Measurements from ENCODE around the gene INPP5D. TPM values are rescaled to one million over a fixed set of nuclear protein-coding genes. Genes with fewer than 3 reads are reported as not detected.

Gene INPP5D
- total and polyA plus RNA-seq, 2 donors = 26.6 to 42.0 TPM

- Histone ChIP-seq H3K4me3 (ENCODE audit: low read length in 2 of 2) (no peak overlapping the region), H3K9me3 (ENCODE audit: control insufficient read depth in 2 of 2, insufficient read depth in 1 of 2, low read length in 1 of 2) (no peaks in the 10 kb centered on the region), H3K27ac (ENCODE audit: low read depth in 1 of 2, low read length in 1 of 2) (no peak overlapping the region), H3K36me3 (ENCODE audit: control insufficient read depth in 2 of 2, insufficient read depth in 2 of 2, low read length in 1 of 2) (no peaks in the 10 kb centered on the region), H3K27me3 (ENCODE audit: control insufficient read depth in 2 of 2, insufficient read depth in 1 of 2, low read length in 1 of 2) (no peaks in the 10 kb centered on the region), H3K4me1 (ENCODE audit: control insufficient read depth in 2 of 2, insufficient read depth in 2 of 2, low read length in 2 of 2) (no peaks in the 10 kb centered on the region)
- WGBS = 96% methylated on average over 4 of the region's 4 CpGs
- DNase-seq (ENCODE audit: low read depth in 6 of 9, low spot score in 9 of 9) = no peak
Measured at GRCh38 chr2:233026198-233026813, 33.8 kb upstream of the INPP5D start.

- DNase-seq (ENCODE audit: low read depth in 6 of 9, low spot score in 9 of 9) = no peak
- Histone ChIP-seq H3K4me1 (ENCODE audit: control insufficient read depth in 2 of 2, insufficient read depth in 2 of 2, low read length in 2 of 2) (no peaks in the 10 kb centered on the region), H3K27me3 (ENCODE audit: control insufficient read depth in 2 of 2, insufficient read depth in 1 of 2, low read length in 1 of 2) (no peaks in the 10 kb centered on the region), H3K4me3 (ENCODE audit: low read length in 2 of 2) (no peak overlapping the region), H3K9me3 (ENCODE audit: control insufficient read depth in 2 of 2, insufficient read depth in 1 of 2, low read length in 1 of 2) (no peaks in the 10 kb centered on the region), H3K36me3 (ENCODE audit: control insufficient read depth in 2 of 2, insufficient read depth in 2 of 2, low read length in 1 of 2) (no peaks in the 10 kb centered on the region), H3K27ac (ENCODE audit: low read depth in 1 of 2, low read length in 1 of 2) (no peak overlapping the region)
- WGBS = 97% methylated on average over 9 of the region's 9 CpGs
Measured at GRCh38 chr2:233029321-233029720, 30.8 kb upstream of the INPP5D start.

GRCh38 chr2:233031556-233032500 is 28.3 kb upstream of the INPP5D start:
- 95% methylated on average over 27 of the region's 27 CpGs for WGBS
- H3K27me3 ChIP-seq (ENCODE audit: control insufficient read depth in 2 of 2, insufficient read depth in 1 of 2, low read length in 1 of 2) = no peaks in the 10 kb centered on the region
- H3K27ac ChIP-seq (ENCODE audit: low read depth in 1 of 2, low read length in 1 of 2) = no peak overlapping the region
- no peak for DNase-seq (ENCODE audit: low read depth in 6 of 9, low spot score in 9 of 9)
- H3K4me3 ChIP-seq (ENCODE audit: low read length in 2 of 2) = no peak overlapping the region
- H3K9me3 ChIP-seq (ENCODE audit: control insufficient read depth in 2 of 2, insufficient read depth in 1 of 2, low read length in 1 of 2) = no peaks in the 10 kb centered on the region
- no peaks in the 10 kb centered on the region for H3K4me1 ChIP-seq (ENCODE audit: control insufficient read depth in 2 of 2, insufficient read depth in 2 of 2, low read length in 2 of 2)
- H3K36me3 ChIP-seq (ENCODE audit: control insufficient read depth in 2 of 2, insufficient read depth in 2 of 2, low read length in 1 of 2) = no peaks in the 10 kb centered on the region

- no peak for DNase-seq (ENCODE audit: low read depth in 6 of 9, low spot score in 9 of 9)
- H3K27me3 ChIP-seq (ENCODE audit: control insufficient read depth in 2 of 2, insufficient read depth in 1 of 2, low read length in 1 of 2) = no peaks in the 10 kb centered on the region
- no peaks in the 10 kb centered on the region for H3K36me3 ChIP-seq (ENCODE audit: control insufficient read depth in 2 of 2, insufficient read depth in 2 of 2, low read length in 1 of 2)
- no peak within 1 kb of the TSS for H3K27ac ChIP-seq (ENCODE audit: low read depth in 1 of 2, low read length in 1 of 2)
- no peaks in the 10 kb centered on the region for H3K9me3 ChIP-seq (ENCODE audit: control insufficient read depth in 2 of 2, insufficient read depth in 1 of 2, low read length in 1 of 2)
- WGBS = 98% methylated on average over 13 of the region's 13 CpGs
- no peaks in the 10 kb centered on the region for H3K4me1 ChIP-seq (ENCODE audit: control insufficient read depth in 2 of 2, insufficient read depth in 2 of 2, low read length in 2 of 2)
- no peak within 1 kb of the TSS for H3K4me3 ChIP-seq (ENCODE audit: low read length in 2 of 2)
Measured at GRCh38 chr2:233032551-233033320, 27.4 kb upstream of the INPP5D start, which contains the start of gene NEU2. Gene NEU2 (plus strand): TSS chr2:233032672. CDS start chr2:233032672, 0 bp downstream.

GRCh38 chr2:233033672-233034071 is 26.5 kb upstream of the INPP5D start:
- H3K4me3 ChIP-seq (ENCODE audit: low read length in 2 of 2) = no peak overlapping the region
- no peaks in the 10 kb centered on the region for H3K27me3 ChIP-seq (ENCODE audit: control insufficient read depth in 2 of 2, insufficient read depth in 1 of 2, low read length in 1 of 2)
- H3K36me3 ChIP-seq (ENCODE audit: control insufficient read depth in 2 of 2, insufficient read depth in 2 of 2, low read length in 1 of 2) = no peaks in the 10 kb centered on the region
- H3K27ac ChIP-seq (ENCODE audit: low read depth in 1 of 2, low read length in 1 of 2) = no peak overlapping the region
- H3K4me1 ChIP-seq (ENCODE audit: control insufficient read depth in 2 of 2, insufficient read depth in 2 of 2, low read length in 2 of 2) = no peaks in the 10 kb centered on the region
- DNase-seq (ENCODE audit: low read depth in 6 of 9, low spot score in 9 of 9) = no peak
- WGBS = 92% methylated on average over 9 of the region's 9 CpGs
- no peaks in the 10 kb centered on the region for H3K9me3 ChIP-seq (ENCODE audit: control insufficient read depth in 2 of 2, insufficient read depth in 1 of 2, low read length in 1 of 2)

GRCh38 chr2:233034091-233034882 is 25.9 kb upstream of the INPP5D start:
- WGBS = 95% methylated on average over 37 of the region's 37 CpGs
- no peaks in the 10 kb centered on the region for H3K9me3 ChIP-seq (ENCODE audit: control insufficient read depth in 2 of 2, insufficient read depth in 1 of 2, low read length in 1 of 2)
- no peak for DNase-seq (ENCODE audit: low read depth in 6 of 9, low spot score in 9 of 9)
- no peaks in the 10 kb centered on the region for H3K4me1 ChIP-seq (ENCODE audit: control insufficient read depth in 2 of 2, insufficient read depth in 2 of 2, low read length in 2 of 2)
- H3K27me3 ChIP-seq (ENCODE audit: control insufficient read depth in 2 of 2, insufficient read depth in 1 of 2, low read length in 1 of 2) = no peaks in the 10 kb centered on the region
- H3K36me3 ChIP-seq (ENCODE audit: control insufficient read depth in 2 of 2, insufficient read depth in 2 of 2, low read length in 1 of 2) = no peaks in the 10 kb centered on the region
- H3K27ac ChIP-seq (ENCODE audit: low read depth in 1 of 2, low read length in 1 of 2) = no peak overlapping the region
- H3K4me3 ChIP-seq (ENCODE audit: low read length in 2 of 2) = no peak overlapping the region

- WGBS = 98% methylated on average over 23 of the region's 23 CpGs
- Histone ChIP-seq H3K27ac (ENCODE audit: low read depth in 1 of 2, low read length in 1 of 2) (no peak overlapping the region), H3K9me3 (ENCODE audit: control insufficient read depth in 2 of 2, insufficient read depth in 1 of 2, low read length in 1 of 2) (no peaks in the 10 kb centered on the region)
Measured at GRCh38 chr2:233035426-233036161, 24.5 kb upstream of the INPP5D start.

GRCh38 chr2:233036162-233036838 is 23.8 kb upstream of the INPP5D start:
- H3K36me3 ChIP-seq (ENCODE audit: control insufficient read depth in 2 of 2, insufficient read depth in 2 of 2, low read length in 1 of 2) = no peaks in the 10 kb centered on the region
- 98% methylated on average over 12 of the region's 12 CpGs for WGBS
- no peak overlapping the region for H3K27ac ChIP-seq (ENCODE audit: low read depth in 1 of 2, low read length in 1 of 2)
- DNase-seq (ENCODE audit: low read depth in 6 of 9, low spot score in 9 of 9) = no peak
- no peak overlapping the region for H3K4me3 ChIP-seq (ENCODE audit: low read length in 2 of 2)
- no peaks in the 10 kb centered on the region for H3K4me1 ChIP-seq (ENCODE audit: control insufficient read depth in 2 of 2, insufficient read depth in 2 of 2, low read length in 2 of 2)
- no peaks in the 10 kb centered on the region for H3K9me3 ChIP-seq (ENCODE audit: control insufficient read depth in 2 of 2, insufficient read depth in 1 of 2, low read length in 1 of 2)
- no peaks in the 10 kb centered on the region for H3K27me3 ChIP-seq (ENCODE audit: control insufficient read depth in 2 of 2, insufficient read depth in 1 of 2, low read length in 1 of 2)

More at GRCh38 chr2:233035426-233036161, 24.5 kb upstream of the INPP5D start:
- no peaks in the 10 kb centered on the region for H3K4me1 ChIP-seq (ENCODE audit: control insufficient read depth in 2 of 2, insufficient read depth in 2 of 2, low read length in 2 of 2)
- DNase-seq (ENCODE audit: low read depth in 6 of 9, low spot score in 9 of 9) = no peak
- no peaks in the 10 kb centered on the region for H3K27me3 ChIP-seq (ENCODE audit: control insufficient read depth in 2 of 2, insufficient read depth in 1 of 2, low read length in 1 of 2)
- H3K36me3 ChIP-seq (ENCODE audit: control insufficient read depth in 2 of 2, insufficient read depth in 2 of 2, low read length in 1 of 2) = no peaks in the 10 kb centered on the region
- H3K4me3 ChIP-seq (ENCODE audit: low read length in 2 of 2) = no peak overlapping the region
